GM23338 (cell line): ENCODE data around the gene POLR2A. TPM values are rescaled to one million over a fixed set of nuclear protein-coding genes. Genes with fewer than 3 reads are reported as not detected.

ENCODE experiments used
- ATAC-seq: fragments of 200-7000 bp; cut with Tn5 transposase; 3 replicates; pipeline ENCODE4 v1.9.1; 2020
- DNase-seq: peaks from one replicate; pipeline ENCODE4 v3.0.0-alpha.2; 2015; ENCODE audit warnings: low spot score
- H2AFZ ChIP-seq: fragments of 200-600 bp; sonication (generic); 2 replicates; pipeline ENCODE4 v1.8.0; 2016; ENCODE audit warnings: antibody characterized with exemption, mild to moderate bottlenecking, moderate library complexity
- H3F3A ChIP-seq: fragments of 200-600 bp; sonication (generic); replicated peaks from 2 replicates; pipeline ENCODE4 v1.8.0; 2017; ENCODE audit warnings: antibody characterized with exemption, mixed run types, low read depth
- H3K27ac ChIP-seq: fragments of 200-600 bp; sonication (generic); 2 replicates; pipeline ENCODE4 v1.6.1; 2016; ENCODE audit warnings: low read depth
- H3K27me3 ChIP-seq: fragments of 200-600 bp; sonication (generic); 2 replicates; pipeline ENCODE4 v1.8.0; 2016; ENCODE audit warnings: mild to moderate bottlenecking, mixed run types, moderate library complexity; ENCODE audit not compliant: insufficient read depth
- H3K36me3 ChIP-seq: fragments of 200-600 bp; sonication (generic); 2 replicates; pipeline ENCODE4 v1.8.0; 2016; ENCODE audit warnings: mild to moderate bottlenecking; ENCODE audit not compliant: insufficient read depth
- H3K4me1 ChIP-seq: fragments of 200-600 bp; sonication (generic); 2 replicates; pipeline ENCODE4 v1.8.0; 2016; ENCODE audit warnings: mild to moderate bottlenecking, moderate library complexity; ENCODE audit not compliant: insufficient read depth
- H3K4me2 ChIP-seq: fragments of 200-600 bp; sonication (generic); 2 replicates; pipeline ENCODE4 v1.7.1; 2017; ENCODE audit warnings: mixed run types
- H3K4me3 ChIP-seq: fragments of 200-600 bp; sonication (generic); 2 replicates; pipeline ENCODE4 v1.6.1; 2016; ENCODE audit warnings: mixed run types
- H3K79me2 ChIP-seq: fragments of 200-600 bp; sonication (generic); replicated peaks from 2 replicates; pipeline ENCODE4 v1.8.0; 2017; ENCODE audit warnings: mild to moderate bottlenecking; ENCODE audit not compliant: insufficient read depth
- H3K9me2 ChIP-seq: fragments of 200-600 bp; sonication (generic); 2 replicates; pipeline ENCODE4 v1.8.0; 2017; ENCODE audit not compliant: insufficient read depth
- H4K20me1 ChIP-seq: fragments of 200-600 bp; sonication (generic); replicated peaks from 2 replicates; pipeline ENCODE4 v1.8.0; 2017; ENCODE audit warnings: mild to moderate bottlenecking; ENCODE audit not compliant: insufficient read depth
- H3K27ac Mint-ChIP-seq: 2 replicates; pipeline ENCODE4 v1.8.0; 2020; ENCODE audit warnings: inconsistent platforms, mild to moderate bottlenecking, moderate library complexity, mixed read lengths
- H3K27me3 Mint-ChIP-seq: 3 replicates; pipeline ENCODE4 v1.8.0; 2022; ENCODE audit warnings: low read depth, mild to moderate bottlenecking, moderate library complexity, mixed read lengths, inconsistent platforms; ENCODE audit not compliant: insufficient read depth, poor library complexity
- H3K36me3 Mint-ChIP-seq: 3 replicates; pipeline ENCODE4 v1.8.0; 2021; ENCODE audit warnings: low read depth, mild to moderate bottlenecking, inconsistent platforms, moderate library complexity, mixed read lengths
- H3K4me1 Mint-ChIP-seq: 3 replicates; pipeline ENCODE4 v1.8.0; 2020; ENCODE audit warnings: mild to moderate bottlenecking, inconsistent platforms, mixed read lengths
- H3K4me3 Mint-ChIP-seq: 3 replicates; pipeline ENCODE4 v1.8.0; 2021; ENCODE audit warnings: moderate library complexity, mild to moderate bottlenecking, inconsistent platforms, mixed read lengths
- H3K9me3 Mint-ChIP-seq: 3 replicates; pipeline ENCODE4 v1.8.0; 2020; ENCODE audit warnings: moderate library complexity, mild to moderate bottlenecking, inconsistent platforms, mixed read lengths
- CREB1 ChIP-seq: fragments of 250-450 bp; sonication (Bioruptor Pico); IDR thresholded peaks from 2 replicates; pipeline ENCODE4 v1.5.0; 2020; ENCODE audit warnings: low read depth, mild to moderate bottlenecking, moderate library complexity
- EZH2phosphoT487 ChIP-seq: fragments of 200-600 bp; sonication (generic); IDR thresholded peaks from one replicate; pipeline ENCODE4 v1.8.1; 2018; ENCODE audit warnings: antibody characterized with exemption; ENCODE audit not compliant: unreplicated experiment
- NANOG ChIP-seq: IDR thresholded peaks from 2 replicates; pipeline ENCODE4 v1.6.1; 2016; ENCODE audit warnings: antibody characterized with exemption, borderline replicate concordance
- POLR2AphosphoS5 ChIP-seq: IDR thresholded peaks from 2 replicates; pipeline ENCODE4 v1.6.1; 2016; ENCODE audit warnings: antibody characterized with exemption, low read depth
- ZNF114 ChIP-seq: fragments of 250-450 bp; sonication (Bioruptor Pico); IDR thresholded peaks from 2 replicates; pipeline ENCODE4 v1.5.0; 2020; ENCODE audit warnings: mild to moderate bottlenecking, moderate library complexity
- ZNF331 ChIP-seq: fragments of 250-450 bp; sonication (Bioruptor Pico); IDR thresholded peaks from 2 replicates; pipeline ENCODE4 v1.5.0; 2020; ENCODE audit warnings: low read depth, mild to moderate bottlenecking, moderate library complexity
- polyA plus RNA-seq: library from polyadenylated mRNA; unstranded; fragments of >200 nt; fragmentation: Nextera tagmentation; extraction: Ambion mirVana; gene quantifications from 2 replicates; pipeline ENCODE4 v1.2.1, GENCODE V29; 2016
- total RNA-seq: library from RNA; depleted of rRNA; stranded (reverse); fragments of >200 nt; shearing (Covaris generic); gene quantifications from 2 replicates; pipeline ENCODE4 v1.2.3, GENCODE V29; 2014
- TF ChIP-seq, protein P1 (sequence below): IDR thresholded peaks from 2 replicates; pipeline ENCODE4 v1.6.1; 2016; ENCODE audit warnings: antibody characterized with exemption
- TF ChIP-seq, protein P2 (sequence below): IDR thresholded peaks from one replicate; pipeline ENCODE4 v1.6.1; 2018; ENCODE audit warnings: antibody characterized with exemption; ENCODE audit not compliant: unreplicated experiment

Gene POLR2A
- total and polyA plus RNA-seq, 2 experiments from 2014 or later, result 56.8 to 151 TPM

DNA sequence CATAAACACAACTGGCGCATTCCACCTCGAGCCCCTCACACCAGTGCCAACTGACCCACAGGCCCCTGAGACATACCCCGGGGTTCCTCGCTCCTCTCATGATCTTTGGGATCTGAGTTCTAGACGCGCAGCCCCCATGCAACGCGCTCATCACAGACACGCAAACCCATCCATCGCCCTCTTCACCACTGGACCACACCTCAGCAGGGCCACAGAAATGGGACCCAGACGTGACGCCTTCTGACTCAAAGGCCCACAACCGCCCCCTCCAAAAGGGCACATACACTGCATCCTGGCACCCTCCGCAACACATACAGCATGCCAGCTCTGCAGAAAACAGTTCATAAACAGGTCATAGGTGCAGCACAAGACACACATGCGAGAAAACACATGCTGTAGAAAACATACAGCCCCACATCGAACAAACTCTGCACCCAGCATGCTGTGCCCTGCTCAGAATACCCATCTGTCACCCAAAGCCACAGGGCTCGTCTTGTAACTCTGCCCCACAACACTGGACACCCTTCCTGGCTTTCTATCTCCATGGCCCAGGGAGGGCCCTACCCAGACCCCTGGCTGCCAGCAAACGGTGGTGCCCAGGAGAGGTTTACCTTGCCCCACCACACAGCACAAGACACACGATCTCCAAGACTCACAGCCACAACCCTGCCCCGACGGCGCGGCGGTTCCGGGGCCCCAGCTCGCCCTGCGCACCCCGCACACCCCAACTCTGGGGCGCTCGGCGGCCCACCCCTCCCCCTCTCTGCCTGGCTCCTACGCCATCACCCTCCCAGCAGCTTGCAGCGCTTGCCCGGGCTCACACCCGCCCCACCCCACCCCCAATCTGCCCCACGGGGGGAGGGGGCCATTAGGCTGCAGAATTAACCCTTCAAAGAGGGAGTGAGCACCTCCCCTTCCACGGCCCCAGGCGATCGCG, 5.6 kb upstream of the POLR2A start:
- peaks cover 8% of the 10 kb centered on the region; the same call in 1 of the 2 replicates for H4K20me1 ChIP-seq

DNA sequence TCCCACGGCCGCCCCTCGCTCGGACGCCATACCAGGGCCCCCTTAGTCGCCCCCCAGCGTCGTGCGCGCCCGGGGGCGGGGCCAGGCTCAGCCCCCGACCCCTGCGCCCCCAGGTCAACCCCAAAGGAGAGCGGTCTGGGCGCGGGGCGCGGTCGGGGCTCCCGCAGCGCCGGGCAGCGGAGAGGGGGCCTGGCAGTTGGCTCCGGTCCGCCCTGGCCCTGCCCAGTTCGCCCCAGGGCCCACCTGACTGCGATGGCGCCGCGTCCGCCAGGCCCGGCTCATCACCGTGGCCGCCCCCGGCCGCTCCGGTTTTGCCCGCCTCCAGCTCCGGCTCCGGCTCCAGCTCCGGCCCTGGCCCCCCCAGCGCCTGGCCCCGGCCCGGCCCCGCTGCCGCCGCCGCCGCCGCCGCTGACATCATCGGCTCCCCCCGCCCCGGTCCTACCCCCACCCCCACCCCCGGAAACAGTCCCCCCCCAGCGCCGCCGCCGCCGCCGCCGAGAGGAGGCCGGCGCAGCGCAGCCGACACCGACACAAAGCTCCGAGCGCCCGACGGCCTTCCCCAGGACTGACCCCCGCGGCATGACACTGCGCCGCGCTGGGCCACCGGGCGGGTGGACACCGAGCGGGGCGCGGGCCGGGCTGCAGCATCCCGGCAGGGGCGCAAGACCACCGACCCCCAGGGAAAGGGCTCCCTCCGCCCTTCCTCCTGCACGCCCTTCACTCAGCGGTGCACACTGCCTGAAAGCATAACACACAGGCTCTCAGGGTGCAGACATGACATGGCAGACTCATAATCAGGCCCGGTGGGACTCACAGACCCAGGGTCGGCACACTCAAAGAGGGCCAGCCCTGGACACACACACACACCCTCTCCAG, 4.7 kb upstream of the POLR2A start, which contains the start of gene ZBTB4:
TSS of gene ZBTB4 (minus strand) at position 419 of the 876 bp plus-strand sequence. CDS start 12,830 bp downstream, outside the sequence.
- no peaks in the 10 kb centered on the region for H3K9me2 ChIP-seq
- H3K4me2 ChIP-seq, result peak within 1 kb of the TSS; percentile 96
- H3K27me3 ChIP-seq, result no peaks in the 10 kb centered on the region
- peak within 1 kb of the TSS; percentile 81 for H3K27ac ChIP-seq
- Mint-ChIP-seq H3K36me3 (peaks cover 7% of the 10 kb centered on the region; the same call in 1 of the 3 replicates), H3K9me3 (no peaks in the 10 kb centered on the region; the same call in 1 of the 3 replicates), H3K27me3 (peaks cover 23% of the 10 kb centered on the region), H3K4me1 (peaks cover 51% of the 10 kb centered on the region), H3K4me3 (peak within 1 kb of the TSS; percentile 96), H3K27ac (peak within 1 kb of the TSS; percentile 91)
- peaks cover 21% of the 10 kb centered on the region for H3K4me1 ChIP-seq
- peaks cover 54% of the 10 kb centered on the region for H3K79me2 ChIP-seq
- TF ChIP-seq POLR2AphosphoS5, result peak; percentile 23; the same call in 1 of the 2 replicates
- TF ChIP-seq EZH2phosphoT487, result no peak
- TF ChIP-seq NANOG, result no peak
- ATAC-seq (peak; percentile 22), DNase-seq (peak; percentile 56)
- 0 out of 2 replicates have a peak, but pooled peaks cover 4% of the 10 kb centered on the region for H3F3A ChIP-seq
- peak within 1 kb of the TSS; percentile 94 for H2AFZ ChIP-seq
- no peaks in the 10 kb centered on the region for H3K36me3 ChIP-seq
- peaks cover 8% of the 10 kb centered on the region; the same call in 1 of the 2 replicates for H4K20me1 ChIP-seq
- peak within 1 kb of the TSS; percentile 84 for H3K4me3 ChIP-seq

More for the DNA sequence above, 5.6 kb upstream of the POLR2A start:
- Histone ChIP-seq H3K36me3 (no peaks in the 10 kb centered on the region), H3K27ac (0 out of 2 replicates have a peak overlapping the region, but pooled peaks have one; percentile 45), H3K4me3 (peak overlapping the region; percentile 84), H3K4me2 (peak overlapping the region; percentile 90), H3F3A (0 out of 2 replicates have a peak, but pooled peaks cover 4% of the 10 kb centered on the region), H3K79me2 (peaks cover 55% of the 10 kb centered on the region), H3K9me2 (no peaks in the 10 kb centered on the region), H2AFZ (no peak overlapping the region), H3K4me1 (peaks cover 21% of the 10 kb centered on the region), H3K27me3 (no peaks in the 10 kb centered on the region)
- DNase-seq (peak; percentile 72), ATAC-seq (peak; percentile 38)
- Mint-ChIP-seq H3K9me3 (no peaks in the 10 kb centered on the region; the same call in 1 of the 3 replicates), H3K36me3 (peaks cover 7% of the 10 kb centered on the region; the same call in 1 of the 3 replicates), H3K4me1 (peaks cover 51% of the 10 kb centered on the region), H3K27ac (peak overlapping the region; percentile 80; the same call in 1 of the 2 replicates), H3K4me3 (peak overlapping the region; percentile 83), H3K27me3 (peaks cover 17% of the 10 kb centered on the region)
- TF ChIP-seq CREB1 (0 out of 2 replicates have a peak, but pooled peaks have one; percentile 29), EZH2phosphoT487 (no peak)

DNA sequence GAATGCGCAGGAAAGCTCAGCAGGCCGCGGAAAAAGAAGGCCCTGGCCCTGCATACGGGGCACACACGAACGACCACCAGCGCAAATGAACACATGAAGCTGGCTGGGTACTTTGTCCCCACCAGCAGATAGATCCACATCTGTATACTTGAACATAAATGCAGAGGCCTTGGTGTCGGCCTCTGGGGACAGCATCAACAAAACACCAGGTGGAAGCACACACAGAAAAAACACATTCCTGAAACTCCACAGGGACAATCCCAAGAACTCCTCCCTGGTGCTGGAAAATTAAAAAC, 4.1 kb upstream of the POLR2A start:
- peak overlapping the region; percentile 91 for H3K27ac Mint-ChIP-seq
- peak overlapping the region; percentile 94 for H2AFZ ChIP-seq
- H3K4me1 ChIP-seq, result peaks cover 21% of the 10 kb centered on the region
- H3K4me2 ChIP-seq, result peak overlapping the region; percentile 96
- H3K4me3 Mint-ChIP-seq, result peak overlapping the region; percentile 96
- H3K27me3 Mint-ChIP-seq, result peaks cover 27% of the 10 kb centered on the region
- H4K20me1 ChIP-seq, result peaks cover 8% of the 10 kb centered on the region; the same call in 1 of the 2 replicates
- H3K9me2 ChIP-seq, result no peaks in the 10 kb centered on the region
- peak overlapping the region; percentile 84 for H3K4me3 ChIP-seq
- peak overlapping the region; percentile 81 for H3K27ac ChIP-seq
- DNase-seq, result peak; percentile 38
- no peaks in the 10 kb centered on the region; the same call in 1 of the 3 replicates for H3K9me3 Mint-ChIP-seq
- peaks cover 7% of the 10 kb centered on the region; the same call in 2 of the 3 replicates for H3K36me3 Mint-ChIP-seq
- no peaks in the 10 kb centered on the region for H3K27me3 ChIP-seq
- 0 out of 2 replicates have a peak, but pooled peaks cover 4% of the 10 kb centered on the region for H3F3A ChIP-seq
- H3K36me3 ChIP-seq, result no peaks in the 10 kb centered on the region
- ATAC-seq, result no peak
- peaks cover 52% of the 10 kb centered on the region for H3K4me1 Mint-ChIP-seq
- H3K79me2 ChIP-seq, result peaks cover 52% of the 10 kb centered on the region
- TF ChIP-seq, protein P1, sequence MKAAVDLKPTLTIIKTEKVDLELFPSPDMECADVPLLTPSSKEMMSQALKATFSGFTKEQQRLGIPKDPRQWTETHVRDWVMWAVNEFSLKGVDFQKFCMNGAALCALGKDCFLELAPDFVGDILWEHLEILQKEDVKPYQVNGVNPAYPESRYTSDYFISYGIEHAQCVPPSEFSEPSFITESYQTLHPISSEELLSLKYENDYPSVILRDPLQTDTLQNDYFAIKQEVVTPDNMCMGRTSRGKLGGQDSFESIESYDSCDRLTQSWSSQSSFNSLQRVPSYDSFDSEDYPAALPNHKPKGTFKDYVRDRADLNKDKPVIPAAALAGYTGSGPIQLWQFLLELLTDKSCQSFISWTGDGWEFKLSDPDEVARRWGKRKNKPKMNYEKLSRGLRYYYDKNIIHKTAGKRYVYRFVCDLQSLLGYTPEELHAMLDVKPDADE, result no peak
- TF ChIP-seq POLR2AphosphoS5 (no peak), ZNF114 (CRISPR knock-in tag) (no peak), NANOG (no peak), ZNF331 (CRISPR knock-in tag) (no peak)
- TF ChIP-seq, protein P2, sequence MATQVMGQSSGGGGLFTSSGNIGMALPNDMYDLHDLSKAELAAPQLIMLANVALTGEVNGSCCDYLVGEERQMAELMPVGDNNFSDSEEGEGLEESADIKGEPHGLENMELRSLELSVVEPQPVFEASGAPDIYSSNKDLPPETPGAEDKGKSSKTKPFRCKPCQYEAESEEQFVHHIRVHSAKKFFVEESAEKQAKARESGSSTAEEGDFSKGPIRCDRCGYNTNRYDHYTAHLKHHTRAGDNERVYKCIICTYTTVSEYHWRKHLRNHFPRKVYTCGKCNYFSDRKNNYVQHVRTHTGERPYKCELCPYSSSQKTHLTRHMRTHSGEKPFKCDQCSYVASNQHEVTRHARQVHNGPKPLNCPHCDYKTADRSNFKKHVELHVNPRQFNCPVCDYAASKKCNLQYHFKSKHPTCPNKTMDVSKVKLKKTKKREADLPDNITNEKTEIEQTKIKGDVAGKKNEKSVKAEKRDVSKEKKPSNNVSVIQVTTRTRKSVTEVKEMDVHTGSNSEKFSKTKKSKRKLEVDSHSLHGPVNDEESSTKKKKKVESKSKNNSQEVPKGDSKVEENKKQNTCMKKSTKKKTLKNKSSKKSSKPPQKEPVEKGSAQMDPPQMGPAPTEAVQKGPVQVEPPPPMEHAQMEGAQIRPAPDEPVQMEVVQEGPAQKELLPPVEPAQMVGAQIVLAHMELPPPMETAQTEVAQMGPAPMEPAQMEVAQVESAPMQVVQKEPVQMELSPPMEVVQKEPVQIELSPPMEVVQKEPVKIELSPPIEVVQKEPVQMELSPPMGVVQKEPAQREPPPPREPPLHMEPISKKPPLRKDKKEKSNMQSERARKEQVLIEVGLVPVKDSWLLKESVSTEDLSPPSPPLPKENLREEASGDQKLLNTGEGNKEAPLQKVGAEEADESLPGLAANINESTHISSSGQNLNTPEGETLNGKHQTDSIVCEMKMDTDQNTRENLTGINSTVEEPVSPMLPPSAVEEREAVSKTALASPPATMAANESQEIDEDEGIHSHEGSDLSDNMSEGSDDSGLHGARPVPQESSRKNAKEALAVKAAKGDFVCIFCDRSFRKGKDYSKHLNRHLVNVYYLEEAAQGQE, result no peak
